Stimulated activated naive CD8-positive, alpha-beta T cell treated with anti-CD3 and anti-CD28 coated beads, Interleukin-15, amount 100 ng/mL, for 72 hours (primary cell): Measurements from ENCODE around the gene APBA2.
"Not testable (repeated sequence)": the region's sequence is repeated elsewhere in the genome, so short reads cannot be mapped to it uniquely, and the experiment has no call there.

Source experiments
- ATAC-seq: fragments of 150-1000 bp; cut with Tn5 transposase; 2 replicates; pipeline ENCODE4 v1.10.0; 2021; ENCODE audit warnings: mild to moderate bottlenecking, moderate library complexity
- DNase-seq, 2 donors: peaks; one replicate each; pipeline ENCODE4 v3.0.0; 2021 to 2022
- H3K27ac Mint-ChIP-seq, 2 donors: one replicate each; pipeline ENCODE4 v1.8.0; 2022; ENCODE audit warnings: mild to moderate bottlenecking in 2 of 2, mixed read lengths in 2 of 2, moderate library complexity in 2 of 2
- H3K27me3 Mint-ChIP-seq: one replicate; pipeline ENCODE4 v1.8.0; 2022; ENCODE audit warnings: mixed read lengths
- H3K4me1 Mint-ChIP-seq: one replicate; pipeline ENCODE4 v1.8.0; 2022; ENCODE audit warnings: mild to moderate bottlenecking, mixed read lengths
- H3K4me3 Mint-ChIP-seq, 2 donors: one replicate each; pipeline ENCODE4 v1.8.0; 2022; ENCODE audit warnings: mild to moderate bottlenecking in 2 of 2, mixed read lengths in 2 of 2, moderate library complexity in 1 of 2
- H3K9me3 Mint-ChIP-seq, 2 donors: one replicate each; pipeline ENCODE4 v1.8.0; 2022; ENCODE audit warnings: mixed read lengths in 2 of 2

The APBA2 gene

GRCh38 chr15:29034593-29035335, 149.0 kb downstream of the APBA2 start:
- Mint-ChIP-seq H3K4me1 (peaks cover 90% of the 10 kb centered on the region), H3K9me3 (peaks cover 0 to 6% of the 10 kb centered on the region in 2 donors), H3K4me3 (no peak overlapping the region), H3K27me3 (no peaks in the 10 kb centered on the region), H3K27ac (no peak overlapping the region)
- no peak for DNase-seq
- no peak for ATAC-seq

- H3K4me1 Mint-ChIP-seq = peaks cover 90% of the 10 kb centered on the region
- no peak overlapping the region for H3K4me3 Mint-ChIP-seq
- ATAC-seq (no peak), DNase-seq (no peak)
- H3K9me3 Mint-ChIP-seq = peaks cover 0 to 6% of the 10 kb centered on the region in 2 donors
- H3K27ac Mint-ChIP-seq = peak overlapping the region in 1 of 2 donors; percentile 72
- H3K27me3 Mint-ChIP-seq = no peaks in the 10 kb centered on the region
Observed at GRCh38 chr15:29035336-29036285, 149.8 kb downstream of the APBA2 start.

DNA sequence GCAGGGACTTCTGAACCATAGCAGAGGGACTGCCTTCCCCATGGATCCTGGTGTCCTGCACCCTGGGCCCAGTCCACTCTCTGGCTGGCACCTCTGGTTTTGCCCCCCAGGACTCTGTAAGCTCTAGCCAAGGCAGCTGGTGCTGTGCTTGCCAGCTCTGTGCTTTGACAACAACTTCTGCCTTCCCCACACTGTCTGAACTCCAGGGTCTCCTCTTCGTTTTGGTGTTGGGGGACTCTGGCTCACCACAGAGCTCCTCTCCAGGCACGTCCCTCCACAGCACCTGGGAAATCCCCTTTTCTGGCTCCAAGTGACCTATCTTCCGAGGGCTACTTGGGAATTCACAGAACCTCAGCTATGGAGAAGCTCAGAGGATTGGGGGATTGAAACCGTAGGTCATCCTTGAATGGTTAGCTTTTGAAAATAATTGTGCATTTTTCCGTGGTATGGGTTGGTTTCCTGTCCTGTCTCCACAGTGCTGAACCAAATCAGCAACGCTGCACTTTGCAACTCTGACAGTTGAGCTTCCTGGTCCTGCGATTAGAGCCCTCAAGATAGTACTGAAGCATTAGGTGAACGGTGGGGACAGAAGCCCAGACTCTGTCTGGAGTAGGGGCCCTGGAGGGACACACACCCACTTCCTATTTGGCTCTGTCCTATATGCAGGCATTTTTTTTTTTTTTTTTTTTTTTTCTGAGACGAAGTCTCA, 152.4 kb downstream of the APBA2 start:
- H3K4me1 Mint-ChIP-seq = peaks cover 90% of the 10 kb centered on the region
- H3K4me3 Mint-ChIP-seq = peak overlapping the region in 1 of 2 donors; percentile 40
- H3K27ac Mint-ChIP-seq = no peak overlapping the region
- no peak for ATAC-seq
- DNase-seq = no peak
- H3K27me3 Mint-ChIP-seq = no peaks in the 10 kb centered on the region
- no peaks in the 10 kb centered on the region for H3K9me3 Mint-ChIP-seq

- Mint-ChIP-seq H3K4me3 (peak overlapping the region; percentile 49 to 72), H3K27me3 (no peaks in the 10 kb centered on the region), H3K27ac (peak overlapping the region in 1 of 2 donors; percentile 22), H3K4me1 (peaks cover 92% of the 10 kb centered on the region), H3K9me3 (no peaks in the 10 kb centered on the region)
- peak; percentile 57 to 58 for DNase-seq
- ATAC-seq = peak; percentile 97
Observed at GRCh38 chr15:29039466-29040369, 153.9 kb downstream of the APBA2 start.

DNA sequence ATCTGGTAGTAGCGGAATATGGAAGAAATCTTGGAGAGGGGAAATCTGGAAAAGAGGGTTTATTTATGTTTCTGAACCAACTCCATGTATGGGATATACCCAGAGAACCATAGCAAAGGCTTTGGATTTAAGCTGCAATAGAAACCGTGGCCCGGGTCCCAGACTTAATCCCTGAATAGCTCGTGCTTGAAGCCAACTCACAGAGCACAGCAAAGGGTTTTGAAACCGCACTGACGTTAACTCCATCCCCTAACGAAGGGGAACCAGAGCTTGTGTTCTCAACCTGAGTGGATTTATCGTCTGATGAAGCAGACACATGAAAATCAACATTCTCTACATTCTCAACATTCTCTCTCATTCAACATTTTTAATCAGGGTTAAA, 154.6 kb downstream of the APBA2 start:
- Mint-ChIP-seq H3K4me3 (peak overlapping the region; percentile 49 to 72), H3K4me1 (peaks cover 92% of the 10 kb centered on the region), H3K9me3 (no peaks in the 10 kb centered on the region), H3K27ac (no peak overlapping the region), H3K27me3 (no peaks in the 10 kb centered on the region)
- ATAC-seq (no peak), DNase-seq (no peak)

GRCh38 chr15:29043736-29044502, 158.1 kb downstream of the APBA2 start:
- H3K4me3 Mint-ChIP-seq = no peak overlapping the region
- peaks cover 87% of the 10 kb centered on the region for H3K4me1 Mint-ChIP-seq
- DNase-seq = no peak
- no peak overlapping the region for H3K27ac Mint-ChIP-seq
- H3K27me3 Mint-ChIP-seq = no peaks in the 10 kb centered on the region
- no peak for ATAC-seq
- no peaks in the 10 kb centered on the region for H3K9me3 Mint-ChIP-seq

GRCh38 chr15:29044503-29044901, 158.7 kb downstream of the APBA2 start:
- H3K9me3 Mint-ChIP-seq = no peaks in the 10 kb centered on the region
- DNase-seq (no peak), ATAC-seq (no peak)
- peak overlapping the region in 1 of 2 donors; percentile 34 for H3K27ac Mint-ChIP-seq
- H3K27me3 Mint-ChIP-seq = no peaks in the 10 kb centered on the region
- H3K4me1 Mint-ChIP-seq = peaks cover 86% of the 10 kb centered on the region
- no peak overlapping the region for H3K4me3 Mint-ChIP-seq

GRCh38 chr15:29045161-29045560, 159.4 kb downstream of the APBA2 start:
- Mint-ChIP-seq H3K27ac (peak overlapping the region; percentile 40 to 95), H3K4me3 (peak overlapping the region in 1 of 2 donors; percentile 13), H3K4me1 (peaks cover 84% of the 10 kb centered on the region)
- not testable (repeated sequence) for ATAC-seq, H3K9me3 Mint-ChIP-seq, DNase-seq, H3K27me3 Mint-ChIP-seq

- no peak overlapping the region for H3K4me3 Mint-ChIP-seq
- ATAC-seq (peak; percentile 100), DNase-seq (peak; percentile 36 to 47)
- peak overlapping the region in 1 of 2 donors; percentile 40 for H3K27ac Mint-ChIP-seq
- no peaks in the 10 kb centered on the region for H3K9me3 Mint-ChIP-seq
- peaks cover 84% of the 10 kb centered on the region for H3K4me1 Mint-ChIP-seq
- no peaks in the 10 kb centered on the region for H3K27me3 Mint-ChIP-seq
Observed at GRCh38 chr15:29045717-29046116, 159.9 kb downstream of the APBA2 start.

DNA sequence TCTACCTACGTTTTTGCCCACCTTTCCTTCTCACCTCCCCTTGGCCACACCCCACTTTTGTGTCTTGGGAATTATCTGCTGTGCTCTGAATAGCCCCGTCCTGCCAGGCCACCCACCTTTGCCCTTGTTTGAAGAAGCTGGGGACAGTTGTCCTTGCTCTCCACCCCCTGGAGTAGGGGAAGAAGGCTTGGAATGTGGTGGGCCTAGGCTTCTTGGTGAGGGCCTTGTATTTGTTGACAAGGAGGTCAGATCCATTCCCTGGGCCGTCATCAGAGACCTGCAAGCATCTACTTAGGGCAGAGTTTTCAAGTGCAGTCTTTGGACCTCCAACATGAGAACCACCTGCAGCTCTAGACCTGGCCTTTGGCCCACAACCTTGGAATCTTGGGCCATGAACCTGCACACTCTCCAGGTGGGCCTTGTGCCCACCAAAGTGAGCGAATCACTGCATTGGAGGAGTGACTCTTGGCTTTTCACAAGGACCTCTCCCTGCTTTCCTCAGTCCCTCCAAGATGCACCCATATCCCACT, 160.6 kb downstream of the APBA2 start:
- Mint-ChIP-seq H3K9me3 (no peaks in the 10 kb centered on the region), H3K27ac (peak overlapping the region in 1 of 2 donors; percentile 53), H3K4me1 (peaks cover 84% of the 10 kb centered on the region)

DNA sequence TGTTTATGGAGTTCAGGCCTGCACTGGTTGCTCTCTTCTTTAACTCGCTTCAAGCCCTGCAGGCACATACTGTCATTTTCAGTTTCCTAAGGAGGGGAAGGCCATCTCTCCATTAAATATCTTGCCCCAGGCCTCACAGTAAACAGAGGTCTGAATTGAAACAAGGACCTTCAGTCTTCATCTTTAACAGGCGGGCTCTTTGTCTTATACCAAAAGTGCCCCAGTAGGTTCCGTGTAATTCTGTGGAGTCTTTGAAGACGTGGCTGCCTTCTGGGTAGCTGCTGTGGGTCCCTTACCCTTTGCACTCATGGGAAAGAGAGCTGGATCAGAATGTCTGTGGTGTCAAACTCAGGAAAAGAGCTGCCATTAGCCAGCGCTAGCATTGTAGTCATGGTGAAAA, 161.2 kb downstream of the APBA2 start:
- no peak for ATAC-seq
- Mint-ChIP-seq H3K4me3 (no peak overlapping the region), H3K4me1 (peaks cover 85% of the 10 kb centered on the region), H3K27me3 (no peaks in the 10 kb centered on the region), H3K27ac (no peak overlapping the region), H3K9me3 (no peaks in the 10 kb centered on the region)
- DNase-seq = no peak

More for the DNA sequence above, 160.6 kb downstream of the APBA2 start:
- Mint-ChIP-seq H3K27me3 (no peaks in the 10 kb centered on the region), H3K4me3 (no peak overlapping the region)
- DNase-seq (no peak), ATAC-seq (no peak)

DNA sequence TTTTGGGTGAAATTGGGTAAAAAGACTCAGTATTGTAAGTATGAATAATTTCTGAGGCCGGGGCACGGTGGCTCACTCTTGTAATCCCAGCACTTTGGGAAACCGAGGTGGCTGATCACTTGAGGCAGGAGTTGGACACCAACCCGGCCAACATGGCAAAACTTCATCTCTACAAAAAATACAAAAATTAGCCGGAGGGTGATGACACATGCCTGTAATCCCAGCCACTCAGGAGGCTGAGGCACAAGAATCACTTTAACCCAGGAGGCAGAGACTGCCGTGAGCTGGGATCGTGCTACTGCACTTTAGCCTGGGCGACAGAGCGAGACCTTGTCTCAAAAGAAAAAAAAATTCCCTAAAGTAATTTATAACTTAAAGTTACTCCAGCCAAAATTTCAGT, 162.2 kb downstream of the APBA2 start:
- no peak for DNase-seq
- H3K9me3 Mint-ChIP-seq = peaks cover 0 to 7% of the 10 kb centered on the region in 2 donors
- no peak for ATAC-seq
- no peak overlapping the region for H3K4me3 Mint-ChIP-seq
- peaks cover 83% of the 10 kb centered on the region for H3K4me1 Mint-ChIP-seq
- no peak overlapping the region for H3K27ac Mint-ChIP-seq
- H3K27me3 Mint-ChIP-seq = no peaks in the 10 kb centered on the region

DNA sequence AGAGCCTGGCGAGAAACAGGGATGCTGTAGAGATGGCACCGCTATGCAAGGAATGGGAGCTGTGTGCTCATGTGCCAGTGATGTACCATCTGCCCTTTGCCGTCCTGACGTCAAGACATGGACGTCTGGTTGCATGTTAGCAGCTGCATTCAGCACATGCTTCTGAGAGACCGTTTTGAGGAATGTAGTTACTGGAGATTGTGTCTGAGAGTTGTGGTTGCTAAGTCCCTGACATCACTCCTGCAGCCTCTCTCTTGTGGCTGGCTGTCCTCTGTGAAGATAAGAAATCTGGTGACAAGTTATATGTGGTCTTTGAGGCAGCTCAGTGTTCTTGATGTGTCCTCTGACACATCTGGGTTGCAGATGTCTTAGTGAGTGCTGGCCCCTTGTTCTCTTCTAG, 165.1 kb downstream of the APBA2 start:
- peak; percentile 89 for ATAC-seq
- H3K27ac Mint-ChIP-seq = peak overlapping the region in 1 of 2 donors; percentile 30
- no peak overlapping the region for H3K4me3 Mint-ChIP-seq
- no peaks in the 10 kb centered on the region for H3K27me3 Mint-ChIP-seq
- H3K4me1 Mint-ChIP-seq = peaks cover 79% of the 10 kb centered on the region
- peaks cover 0 to 10% of the 10 kb centered on the region in 2 donors for H3K9me3 Mint-ChIP-seq
- DNase-seq = peak in 1 of 2 donors; percentile 29

GRCh38 chr15:29051422-29051821, 165.6 kb downstream of the APBA2 start:
- no peak for ATAC-seq
- Mint-ChIP-seq H3K9me3 (peaks cover 0 to 10% of the 10 kb centered on the region in 2 donors), H3K4me3 (no peak overlapping the region), H3K27me3 (no peaks in the 10 kb centered on the region), H3K27ac (peak overlapping the region in 1 of 2 donors; percentile 91), H3K4me1 (peaks cover 79% of the 10 kb centered on the region)
- DNase-seq = no peak
